Measurements from ENCODE around the gene ATP7B.
"Not testable (repeated sequence)": the region's sequence is repeated elsewhere in the genome, so short reads cannot be mapped to it uniquely, and the experiment has no call there.

The ATP7B gene

DNA sequence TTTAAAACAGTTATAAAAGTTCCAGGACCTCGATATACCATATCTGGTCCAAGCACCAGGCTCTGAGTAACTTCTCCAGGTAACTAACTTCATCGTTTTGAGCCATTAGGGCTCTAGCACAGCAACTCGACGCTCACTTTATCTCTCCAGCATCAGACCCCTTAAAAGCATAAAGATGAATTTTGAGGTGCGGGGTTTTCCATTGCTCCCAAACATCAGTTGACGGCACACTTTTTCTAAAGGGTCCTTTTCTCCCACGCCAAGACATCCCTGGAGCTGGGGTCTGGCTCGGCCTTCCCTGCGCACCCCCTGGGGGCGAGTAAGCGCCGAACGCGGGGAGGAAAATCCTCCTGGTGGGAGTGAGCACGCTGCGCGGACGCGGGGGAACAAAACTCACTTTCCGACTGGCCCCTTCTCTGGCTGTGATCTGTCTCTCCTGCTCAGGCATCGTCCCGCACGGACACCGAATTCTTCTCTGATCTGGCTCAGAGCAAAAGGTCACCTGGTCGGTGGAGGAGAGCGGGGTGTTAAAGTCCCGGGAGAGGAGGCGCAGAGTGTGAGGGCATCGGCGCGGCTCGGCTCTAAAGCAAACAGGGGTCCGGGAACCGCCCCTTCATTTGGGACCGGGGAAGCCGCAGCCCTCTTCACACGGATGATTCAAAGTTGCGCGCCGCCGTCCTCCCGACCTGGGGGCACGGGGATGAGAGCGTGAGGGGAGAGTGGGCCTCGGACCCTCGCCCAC, at the start of gene ATP7B:
ATP7B (minus strand) TSS at position 561 of the 742 bp plus-strand sequence; CDS start at position 448, 113 bp downstream.
- no peak for DNase-seq (ENCODE audit: low read depth, low spot score)

DNA sequence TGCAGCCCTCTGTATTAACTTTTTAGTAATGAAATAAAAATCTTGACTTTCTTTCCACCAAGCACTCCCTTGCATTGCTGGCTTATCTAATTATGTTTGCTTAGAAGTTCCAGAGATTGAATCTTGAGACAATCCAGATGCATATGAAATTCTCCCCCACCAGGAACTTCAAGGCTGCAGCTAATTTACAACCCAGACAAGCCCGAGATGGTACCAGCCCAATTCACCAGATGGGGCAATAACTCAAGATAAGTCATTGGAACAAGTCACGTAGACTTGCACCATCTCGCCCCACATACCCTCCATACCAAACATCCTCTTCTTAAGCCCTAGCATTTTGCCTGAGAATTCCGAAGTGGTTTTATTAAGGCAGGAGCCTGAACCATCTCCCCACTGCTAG, 42.2 kb upstream of the ATP7B start:
- no peak for DNase-seq (ENCODE audit: low read depth, low spot score)

DNA sequence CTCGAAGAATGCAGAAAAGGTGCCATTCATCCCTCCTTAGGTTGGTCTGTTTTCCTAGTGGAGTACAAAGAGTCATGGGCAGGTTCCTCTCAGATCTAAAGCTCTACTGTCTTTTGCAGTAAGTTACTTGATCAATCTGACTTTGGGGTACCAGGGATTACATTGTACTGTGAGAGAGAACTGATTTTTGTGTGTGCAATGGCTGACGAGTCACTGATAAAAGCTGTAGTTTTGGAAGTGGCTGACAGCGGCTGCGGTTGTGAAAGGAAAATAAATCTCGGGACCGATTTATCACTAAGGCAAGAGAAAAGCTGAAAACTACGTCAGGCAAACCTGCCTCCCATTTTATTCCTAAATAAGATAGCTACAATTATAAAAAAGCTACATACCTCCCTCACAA, 40.1 kb upstream of the ATP7B start:
- DNase-seq (ENCODE audit: low read depth, low spot score) = no peak

DNA sequence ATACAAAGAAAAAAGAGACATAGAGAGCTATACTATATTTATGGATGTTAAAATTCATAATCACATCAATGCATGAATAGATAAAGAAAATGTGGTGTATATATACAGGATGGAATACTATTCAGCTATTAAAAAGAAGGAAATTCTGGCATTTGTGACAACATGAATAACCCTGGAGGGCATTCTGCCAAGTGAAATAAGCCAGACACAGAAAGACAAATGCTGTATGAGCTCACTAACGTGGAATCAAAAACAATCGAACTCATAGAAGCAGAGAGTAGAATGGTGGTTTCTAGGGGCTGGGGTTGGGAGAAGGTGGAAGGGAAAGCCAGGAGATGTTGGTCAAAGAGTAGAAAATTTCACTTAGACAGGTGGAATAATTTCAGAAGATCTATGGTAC, 37.3 kb upstream of the ATP7B start:
- DNase-seq (ENCODE audit: low read depth, low spot score) = peak; percentile 41

GRCh38 chr13:52047463-52047862, 36.2 kb upstream of the ATP7B start:
- no peak for DNase-seq (ENCODE audit: low read depth, low spot score)

DNA sequence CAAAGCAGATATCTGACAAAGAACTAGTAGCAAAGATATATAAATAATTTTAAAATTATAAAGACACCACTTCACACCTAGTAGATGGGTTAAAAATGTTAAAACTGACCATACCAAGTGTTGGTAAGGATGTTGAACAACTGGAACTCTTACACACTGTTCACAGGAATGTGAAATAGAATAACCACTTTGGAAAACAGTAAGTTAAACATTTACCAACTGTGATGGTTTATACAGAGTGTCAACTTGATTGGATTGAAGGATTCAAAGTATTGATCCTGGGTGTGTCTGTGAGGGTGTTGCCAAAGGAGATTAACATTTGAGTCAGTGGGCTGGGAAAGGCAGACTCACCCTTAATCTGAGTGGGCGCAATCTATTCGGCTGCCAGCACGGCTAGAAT, 32.4 kb upstream of the ATP7B start:
- no peak for DNase-seq (ENCODE audit: low read depth, low spot score)

- no peak for DNase-seq (ENCODE audit: low read depth, low spot score)
These were observed 24.8 kb upstream of the ATP7B start for GRCh38 chr13:52036037-52036436.

DNA sequence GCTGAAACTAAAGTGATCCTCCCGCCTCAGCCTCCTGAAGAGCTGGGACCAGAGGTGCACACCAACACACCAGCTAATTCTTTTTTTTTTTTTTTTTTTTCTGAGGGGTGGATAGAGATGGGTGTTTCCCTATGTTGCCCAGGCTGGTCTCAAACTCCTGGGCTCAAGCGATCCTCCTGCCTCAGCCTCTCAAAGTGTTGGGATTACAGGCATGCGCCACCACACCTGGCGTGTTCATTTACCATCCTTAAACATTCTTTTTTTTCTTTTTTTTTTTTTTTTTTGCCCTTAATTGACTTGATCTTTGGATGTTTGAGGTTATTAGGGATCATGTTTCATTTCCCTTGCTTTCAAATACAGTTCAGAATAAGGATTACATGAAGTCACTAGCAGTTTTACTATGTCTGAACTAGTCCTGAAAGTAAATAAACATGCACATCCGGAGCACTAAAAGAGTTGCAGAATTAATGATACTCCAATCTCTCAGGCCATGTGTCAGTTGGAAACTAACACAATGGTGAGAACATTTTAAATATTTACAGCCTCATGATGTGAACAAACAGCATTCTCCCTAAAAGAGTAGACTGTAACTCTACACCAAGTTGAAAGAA, 23.5 kb upstream of the ATP7B start:
- DNase-seq (ENCODE audit: low read depth, low spot score) = no peak

DNA sequence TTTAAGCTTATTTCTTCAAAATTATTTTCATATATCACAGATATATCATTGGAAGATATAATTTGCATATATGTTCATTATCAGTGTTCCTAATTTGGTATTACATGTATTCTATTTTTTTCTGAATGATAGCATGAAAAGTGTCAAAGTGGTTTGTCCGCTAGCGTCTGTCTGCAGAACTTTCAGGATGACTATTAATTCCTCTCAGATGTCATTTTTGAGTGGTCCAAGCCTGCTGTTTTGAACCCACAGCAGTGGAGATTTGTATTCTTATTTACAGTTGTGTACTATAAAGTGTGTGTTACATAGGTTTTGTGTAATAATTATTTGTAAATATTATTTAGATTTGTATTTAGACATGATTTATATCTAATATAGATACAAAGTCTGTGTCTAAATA, 21.8 kb upstream of the ATP7B start:
- no peak for DNase-seq (ENCODE audit: low read depth, low spot score)

DNA sequence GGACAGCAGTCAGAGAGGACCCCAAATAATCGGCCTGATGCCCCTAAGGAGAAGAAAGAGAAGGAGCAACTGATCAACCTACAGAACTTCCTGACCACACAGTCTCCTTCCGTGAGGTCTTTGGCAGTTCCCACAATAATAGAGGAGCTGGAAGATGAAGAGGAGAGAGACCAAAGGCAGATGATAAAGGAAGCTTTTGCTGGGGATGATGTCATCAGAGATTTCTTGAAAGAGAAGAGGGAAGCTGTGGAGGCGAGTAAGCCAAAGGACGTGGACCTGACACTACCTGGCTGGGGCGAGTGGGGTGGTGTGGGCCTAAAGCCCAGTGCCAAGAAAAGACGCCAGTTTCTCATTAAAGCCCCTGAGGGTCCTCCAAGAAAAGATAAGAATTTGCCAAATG, 19.2 kb upstream of the ATP7B start:
- not testable (repeated sequence) for DNase-seq (ENCODE audit: low read depth, low spot score)

DNA sequence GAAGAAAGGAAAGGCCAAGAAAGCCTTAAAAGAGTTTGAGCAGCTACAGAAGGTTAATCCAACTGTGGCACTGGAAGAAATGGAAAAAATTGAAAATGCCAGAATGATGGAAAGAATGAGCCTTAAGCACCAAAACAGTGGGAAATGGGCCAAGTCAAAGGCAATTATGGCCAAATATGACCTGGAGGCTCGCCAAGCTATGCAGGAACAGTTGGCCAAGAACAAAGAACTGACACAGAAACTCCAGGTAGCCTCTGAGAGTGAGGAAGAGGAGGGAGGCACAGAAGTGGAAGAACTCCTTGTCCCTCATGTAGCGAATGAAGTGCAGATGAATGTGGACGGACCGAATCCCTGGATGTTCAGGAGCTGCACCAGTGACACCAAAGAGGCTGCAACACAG, 18.3 kb upstream of the ATP7B start:
- DNase-seq (ENCODE audit: low read depth, low spot score) = no peak

DNA sequence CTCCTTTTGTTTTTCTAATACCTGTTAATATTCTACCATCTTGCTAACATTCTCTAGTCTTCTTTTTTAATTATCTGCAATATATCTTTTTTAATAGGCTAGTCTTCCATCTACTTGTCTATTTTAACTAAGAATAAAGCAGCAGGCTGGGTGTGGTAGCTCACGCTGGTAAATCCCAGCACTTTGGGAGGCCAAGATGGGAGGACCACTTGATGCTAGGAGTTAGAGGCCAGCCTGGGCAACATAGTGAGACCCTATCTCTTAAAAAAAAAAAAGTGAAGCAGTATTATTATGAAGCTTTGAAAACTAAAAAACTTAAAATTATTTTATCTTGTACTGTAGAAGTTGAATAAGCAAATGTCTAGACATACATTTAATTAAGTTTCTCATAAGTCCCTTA, 16.6 kb upstream of the ATP7B start:
- no peak for DNase-seq (ENCODE audit: low read depth, low spot score)

- no peak for DNase-seq (ENCODE audit: low read depth, low spot score)
These were observed 15.0 kb upstream of the ATP7B start for GRCh38 chr13:52026246-52026626.

- DNase-seq (ENCODE audit: low read depth, low spot score) = no peak
These were observed 14.4 kb upstream of the ATP7B start for GRCh38 chr13:52025475-52026245.

DNA sequence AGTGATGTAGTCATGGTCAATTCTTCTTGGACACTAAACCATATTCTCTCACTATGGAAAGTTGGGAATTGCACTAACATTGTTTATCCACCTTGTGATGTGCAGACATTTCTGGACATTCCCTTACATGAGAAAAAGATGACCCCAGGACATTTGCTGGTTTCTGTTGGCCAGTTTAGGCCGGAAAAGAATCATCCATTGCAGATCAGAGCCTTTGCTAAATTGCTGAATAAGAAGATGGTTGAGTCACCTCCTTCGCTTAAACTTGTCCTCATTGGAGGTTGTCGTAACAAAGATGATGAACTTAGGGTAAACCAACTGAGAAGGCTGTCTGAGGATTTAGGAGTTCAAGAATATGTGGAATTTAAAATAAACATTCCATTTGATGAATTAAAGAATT, 13.2 kb upstream of the ATP7B start, which contains the start of gene UTP14C:
UTP14C (plus strand) TSS at position 211 of the 400 bp plus-strand sequence. CDS start 4,114 bp downstream, outside the sequence.
- DNase-seq (ENCODE audit: low read depth, low spot score) = no peak

- DNase-seq (ENCODE audit: low read depth, low spot score) = no peak
These were observed 11.1 kb upstream of the ATP7B start for GRCh38 chr13:52022356-52022755.

- no peak for DNase-seq (ENCODE audit: low read depth, low spot score)
These were observed 8.9 kb upstream of the ATP7B start for GRCh38 chr13:52020191-52020590.

DNA sequence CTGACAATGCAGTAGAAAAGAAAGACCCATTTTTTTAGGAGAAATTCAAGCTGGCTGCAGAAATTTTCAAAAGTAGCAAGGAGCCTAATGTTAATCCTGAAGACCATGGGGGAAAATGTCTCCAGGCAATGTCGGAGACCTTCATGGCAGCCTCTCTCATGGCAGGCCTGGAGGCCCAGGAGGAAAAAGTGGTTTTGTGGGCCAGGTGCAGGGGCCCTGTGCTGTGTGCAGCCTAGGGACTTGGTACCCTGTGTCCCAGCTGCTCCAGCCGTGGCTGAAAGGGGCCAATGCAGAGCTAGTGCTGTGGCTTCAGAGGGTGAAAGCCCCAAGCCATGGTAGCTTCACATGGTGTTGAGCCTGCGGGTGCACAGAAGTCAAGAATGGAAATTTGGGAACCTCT, 5.0 kb upstream of the ATP7B start:
- no peak for DNase-seq (ENCODE audit: low read depth, low spot score)

GRCh38 chr13:52012512-52012836, 1.2 kb upstream of the ATP7B start:
- DNase-seq (ENCODE audit: low read depth, low spot score) = no peak

DNA sequence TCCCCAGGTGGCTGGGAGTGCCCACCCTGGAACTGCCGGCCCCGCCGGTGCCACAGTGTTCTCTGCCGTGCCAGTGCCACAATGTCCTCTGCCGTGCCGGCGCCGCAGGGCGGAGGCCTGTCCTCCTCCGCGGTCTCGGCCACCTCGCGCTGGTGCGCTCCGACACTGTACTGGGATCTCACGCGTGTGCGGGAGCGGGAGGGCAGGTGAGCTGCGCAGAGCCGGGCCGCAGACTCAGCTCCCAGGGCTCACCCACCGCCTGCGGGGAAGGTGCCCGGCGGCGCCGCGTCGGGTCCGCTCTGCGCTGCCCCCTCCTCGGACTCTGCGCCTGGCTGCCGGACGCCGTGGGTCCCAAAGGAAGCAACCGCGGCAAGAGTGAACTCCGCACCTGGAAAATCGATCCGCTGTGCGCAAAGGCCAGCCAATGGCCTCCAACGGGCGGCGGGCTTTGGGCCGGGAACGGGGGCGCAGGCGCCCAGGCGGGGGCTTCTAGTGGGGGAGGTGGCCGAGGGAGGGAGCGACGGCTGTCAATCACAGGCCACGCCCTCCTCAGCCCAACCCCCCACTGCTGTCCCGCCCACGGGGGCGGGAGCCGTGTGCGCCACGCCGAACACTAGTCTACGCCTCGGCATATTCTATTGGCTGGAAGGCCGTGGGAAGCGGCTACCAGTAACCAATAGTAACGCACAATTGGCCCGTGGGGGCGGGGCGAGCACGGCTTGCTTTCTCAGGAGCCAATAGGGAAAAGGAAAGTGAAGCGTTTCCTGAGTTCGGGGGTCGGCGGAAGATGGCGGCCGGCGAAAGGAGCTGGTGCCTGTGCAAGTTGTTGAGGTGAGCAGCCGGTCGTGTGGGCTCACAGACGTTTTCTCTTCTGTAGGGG, 622 bp upstream of the ATP7B start, which contains the start of gene ALG11:
ALG11 (plus strand) TSS at position 767 of the 880 bp plus-strand sequence; CDS start at position 788, 21 bp downstream.
- peak; percentile 99 for DNase-seq (ENCODE audit: low read depth, low spot score)

DNA sequence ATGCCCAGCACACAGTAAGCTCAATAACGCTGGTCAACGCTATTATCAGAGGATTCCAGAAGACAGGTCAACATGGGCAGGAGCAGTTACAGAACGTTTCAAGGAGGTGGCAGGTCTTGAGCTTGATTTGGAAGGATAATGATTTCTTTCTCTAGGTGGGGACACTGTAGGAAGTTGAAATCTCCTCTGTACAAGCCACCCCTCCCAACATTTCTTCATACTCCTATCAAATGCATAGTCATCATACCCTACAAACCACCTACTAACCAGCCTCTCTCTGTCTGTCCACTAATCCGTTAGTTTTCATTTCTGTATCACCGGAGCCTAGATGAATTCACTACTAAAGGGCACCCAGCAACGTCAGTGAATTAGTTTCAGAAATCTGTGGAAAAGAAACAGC, 1.3 kb downstream of the ATP7B start:
- DNase-seq (ENCODE audit: low read depth, low spot score) = no peak

Data from astrocyte of the hippocampus (primary cell).